Measurements from ENCODE around the gene FASLG.
A peak's percentile ranks its signal among the peaks of the same experiment; 100 is the strongest.
"Not testable (repeated sequence)": the region's sequence is repeated elsewhere in the genome, so short reads cannot be mapped to it uniquely, and the experiment has no call there.

FASLG gene

DNA sequence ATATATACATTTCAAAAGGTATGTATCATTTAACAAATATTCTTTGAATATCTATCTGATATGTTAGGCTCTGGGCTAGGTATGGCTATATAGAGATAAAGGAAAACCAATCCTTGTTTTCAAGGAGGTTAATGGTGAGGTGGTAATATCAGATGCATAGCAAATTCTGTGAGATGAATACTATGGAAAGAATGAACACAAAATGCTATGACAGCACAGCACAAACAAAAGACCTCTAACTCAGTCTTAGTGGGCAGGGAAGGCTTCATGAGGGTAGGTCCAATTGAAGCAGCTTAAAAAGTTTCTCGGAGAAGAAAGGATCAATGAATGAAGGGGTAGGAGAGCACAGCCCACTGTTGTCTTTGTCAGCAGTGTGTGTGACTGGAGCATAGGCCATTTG lies 27.2 kb downstream of the FASLG start:
- no peak for DNase-seq

DNA sequence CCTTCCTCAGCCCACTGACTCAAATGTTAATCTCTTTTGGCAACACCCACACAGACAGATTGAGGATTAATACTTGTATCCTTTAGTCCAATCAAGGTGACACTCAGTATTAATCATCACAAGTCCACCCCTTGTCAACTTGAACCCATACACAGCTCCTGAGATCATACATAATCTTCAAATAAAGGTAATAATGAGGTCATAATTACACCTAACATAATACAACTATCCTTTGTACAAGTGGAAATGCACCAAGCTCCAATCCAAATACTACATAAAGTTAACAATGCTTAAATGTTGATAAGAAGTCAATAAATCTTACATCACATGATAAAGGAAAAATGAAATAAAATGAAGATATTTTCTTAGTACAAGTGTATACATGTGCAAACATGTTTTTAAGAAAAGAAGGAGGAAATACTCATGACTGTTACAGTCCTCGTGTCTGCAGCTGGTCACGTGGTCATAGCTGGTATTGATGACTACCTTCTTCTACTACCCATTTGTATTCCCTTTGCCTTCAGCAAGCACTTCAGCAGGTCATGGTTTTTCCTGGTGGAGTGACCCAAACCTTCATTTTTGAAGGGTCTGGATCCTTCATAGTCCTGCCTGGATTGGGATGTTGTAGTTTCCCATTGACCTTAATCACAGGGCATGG lies 29.7 kb downstream of the FASLG start:
- not testable (repeated sequence) for DNase-seq

DNA sequence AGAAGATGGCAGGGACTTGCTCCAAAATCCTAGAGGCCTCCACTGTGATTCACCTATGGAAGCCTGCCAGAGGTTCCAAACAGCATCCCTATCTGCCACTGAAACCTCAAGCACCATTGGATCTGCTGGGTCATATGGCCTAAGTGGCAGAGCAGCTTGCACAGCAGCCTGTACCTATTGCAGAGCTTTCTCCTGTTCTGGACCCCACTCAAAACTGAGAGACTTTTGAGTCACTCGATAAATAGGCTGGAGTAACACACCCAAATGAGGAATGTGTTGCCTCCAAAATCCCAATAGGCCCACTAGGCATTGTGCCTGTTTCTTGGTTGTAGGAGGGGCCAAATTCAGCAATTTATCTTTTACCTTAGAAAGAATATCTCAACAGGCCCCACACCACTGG lies 32.0 kb downstream of the FASLG start:
- not testable (repeated sequence) for DNase-seq

DNA sequence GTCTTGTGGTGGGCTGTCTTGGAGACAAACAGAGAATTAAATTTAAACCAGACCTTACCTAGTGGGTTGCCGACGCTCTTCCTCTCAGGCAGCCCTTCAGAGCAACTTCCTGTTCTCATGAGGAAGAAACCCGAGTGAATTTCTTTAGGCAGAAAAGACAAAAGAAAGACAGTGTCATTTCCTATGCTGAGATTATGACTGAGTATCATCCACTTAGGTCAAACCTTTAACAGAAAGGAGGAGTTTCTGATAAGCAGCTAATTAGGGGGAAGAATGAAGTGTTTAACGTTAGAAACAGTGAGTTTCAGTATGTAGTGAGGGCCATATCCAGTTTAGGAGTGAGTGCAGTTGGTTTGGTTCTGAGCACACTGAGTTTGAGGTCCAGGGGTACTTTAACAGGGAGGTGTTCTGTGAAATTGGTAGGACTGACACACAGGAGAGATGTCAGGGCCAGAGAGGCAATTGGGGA lies 38.7 kb downstream of the FASLG start:
- DNase-seq, result peak; percentile 32 to 77 (median 56)

DNA sequence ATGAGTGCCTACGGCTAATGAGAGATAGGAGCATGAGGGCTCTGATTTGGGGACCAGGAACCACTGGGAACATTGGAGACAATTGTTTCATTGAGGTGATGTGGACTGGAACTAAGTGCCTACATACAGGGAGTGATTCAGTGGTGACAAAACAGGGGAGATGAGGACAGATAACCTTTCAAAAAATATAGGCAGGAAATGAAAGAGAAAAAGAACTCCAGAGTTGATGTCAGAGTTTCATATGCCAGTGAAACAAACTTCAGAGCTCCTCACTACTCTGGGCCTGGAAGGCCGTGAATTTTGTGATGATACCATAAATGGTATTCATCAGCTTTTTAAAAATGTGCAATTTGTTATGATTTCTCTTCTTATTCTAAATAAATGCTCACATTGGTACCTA lies 39.3 kb downstream of the FASLG start:
- peak in 1 of 4 experiments; percentile 10 for DNase-seq

DNA sequence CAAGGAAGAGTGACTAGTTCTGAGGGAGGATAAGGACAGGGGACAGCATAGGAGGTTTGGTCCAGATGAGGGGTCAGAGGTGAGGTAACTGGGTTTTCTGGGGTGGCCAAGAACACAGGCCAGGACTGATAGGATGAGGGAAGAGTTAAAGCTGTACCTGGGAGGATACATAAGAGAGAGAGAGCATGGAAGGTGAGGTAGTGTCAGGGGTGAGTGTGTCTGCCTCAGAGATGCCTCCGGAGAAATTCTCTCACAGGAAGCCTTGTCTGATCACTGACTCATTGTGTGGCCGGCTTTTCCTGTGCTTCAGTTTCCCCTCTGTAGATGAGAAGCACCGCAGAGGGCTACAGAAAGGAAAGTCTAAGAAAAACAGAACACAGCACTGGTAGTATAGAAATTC lies 40.2 kb downstream of the FASLG start:
- peak; percentile 37 to 61 (median 44) for DNase-seq

DNA sequence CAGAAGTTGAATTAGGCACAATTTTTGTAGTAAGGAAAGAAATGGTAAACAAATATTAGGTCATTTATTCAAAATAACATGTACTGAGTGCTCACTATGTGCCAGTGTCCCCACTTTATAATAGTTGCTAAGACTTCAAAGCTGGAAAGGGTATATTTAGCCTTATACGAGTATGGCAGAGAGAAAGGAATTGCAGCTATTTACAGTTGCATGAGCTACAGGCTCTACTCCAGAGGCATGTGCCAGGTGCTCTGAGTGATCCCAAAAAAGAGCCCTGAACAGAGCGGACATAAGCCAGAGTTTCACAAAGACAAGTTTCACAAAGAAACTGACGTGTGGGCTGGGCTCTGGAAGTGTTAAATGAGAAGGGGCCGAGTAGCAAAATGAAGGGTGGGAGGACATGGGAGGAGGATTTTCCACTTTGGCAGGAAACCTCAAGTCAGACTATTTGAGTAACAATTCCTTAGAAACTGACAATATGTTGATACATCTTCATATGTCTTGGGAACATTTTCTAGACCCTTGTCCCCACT lies 40.9 kb downstream of the FASLG start:
- no peak for DNase-seq

DNA sequence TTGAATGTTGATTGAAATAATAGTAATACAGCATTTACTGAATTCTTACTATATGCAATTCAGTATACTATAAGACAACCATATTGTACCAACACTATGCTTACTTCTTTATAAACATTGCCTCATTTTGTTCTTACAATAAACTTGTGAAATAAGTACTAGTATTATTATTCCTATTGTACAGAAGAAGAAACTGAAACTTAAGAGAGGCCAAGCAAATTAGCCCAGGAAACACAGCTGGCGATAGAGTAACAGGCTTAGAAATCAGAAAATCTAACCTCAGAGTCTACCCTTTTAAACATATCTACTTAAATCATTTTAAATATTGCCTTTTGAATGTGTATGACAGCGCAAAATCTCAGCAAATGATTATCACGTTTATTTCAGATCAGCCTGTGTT lies 41.7 kb downstream of the FASLG start:
- no peak for DNase-seq

DNA sequence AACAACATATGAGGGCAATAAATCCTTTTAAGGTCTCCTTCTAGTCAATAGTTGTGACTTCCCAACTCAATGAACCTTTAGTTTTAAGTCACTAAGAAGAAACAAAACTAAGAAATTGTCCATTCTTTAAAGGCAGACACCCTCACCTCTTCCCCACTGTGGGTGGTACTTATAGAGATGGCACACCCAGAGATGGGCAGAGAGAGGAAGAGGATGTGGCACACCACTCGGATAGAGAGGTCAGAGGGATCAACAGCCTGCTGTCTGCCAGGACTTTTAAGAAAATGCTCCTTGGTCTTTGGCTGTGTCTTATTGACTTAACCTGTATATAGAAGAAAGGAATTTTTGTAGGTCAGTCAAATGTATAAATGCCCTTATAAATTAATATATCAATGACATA lies 45.1 kb downstream of the FASLG start:
- no peak for DNase-seq

DNA sequence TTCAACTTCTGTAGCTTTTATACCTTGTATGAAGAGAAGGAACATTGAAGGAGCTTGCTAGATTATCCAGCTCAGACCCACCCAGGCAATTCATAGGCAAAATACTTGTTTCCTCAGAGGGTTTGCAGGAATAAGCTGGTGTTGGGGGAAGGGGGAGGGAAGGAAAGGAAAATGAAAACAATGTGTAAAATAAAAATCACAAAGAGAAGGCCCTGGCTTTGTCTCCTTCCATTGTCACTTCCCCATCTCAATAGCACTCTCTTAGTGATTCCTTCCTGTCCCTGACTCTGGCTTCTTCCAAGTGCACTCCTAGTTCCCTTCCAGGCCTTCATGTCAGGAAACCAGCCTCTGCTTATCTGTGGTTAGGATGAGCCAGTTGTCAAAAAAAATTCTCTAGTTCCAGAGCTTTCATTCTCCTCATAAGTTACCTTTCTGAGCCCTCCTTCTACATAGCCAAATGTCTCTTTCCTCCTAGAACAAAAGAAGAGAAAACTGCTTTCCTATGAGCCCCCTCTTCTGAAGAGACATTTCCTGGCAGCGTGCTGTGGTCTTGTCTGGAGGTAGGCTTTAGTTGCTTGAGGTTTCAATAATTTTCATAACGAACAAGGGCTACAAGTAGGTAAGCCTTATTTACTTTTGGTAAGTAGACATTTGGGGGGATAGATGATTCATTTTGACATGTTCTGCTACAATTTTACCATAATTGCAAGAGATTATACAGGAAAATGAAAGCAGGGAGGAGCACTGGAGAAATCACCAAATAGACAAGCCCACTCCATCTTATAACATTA lies 45.7 kb downstream of the FASLG start:
- DNase-seq, result peak in 3 of 4 experiments; percentile 20 to 42 (median 30)

DNA sequence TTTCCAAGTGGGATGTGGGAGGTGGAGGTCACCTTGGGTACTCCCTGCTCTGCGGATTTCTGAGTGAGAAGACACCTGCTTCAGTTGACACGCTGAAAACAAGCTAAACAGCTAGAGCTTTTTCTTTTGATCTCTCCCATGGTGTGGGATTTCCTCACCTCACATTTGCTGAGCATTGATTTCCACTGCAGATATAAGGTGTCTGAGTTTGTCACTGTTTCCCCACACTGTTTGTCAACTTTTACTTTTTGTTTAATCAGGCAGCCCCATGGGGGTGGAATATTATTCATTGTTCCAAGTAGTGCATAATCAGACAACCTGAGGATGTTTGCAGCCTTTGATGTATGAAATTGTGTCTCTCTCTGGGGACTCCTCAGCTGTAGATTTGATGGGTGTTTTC lies 49.5 kb downstream of the FASLG start:
- no peak for DNase-seq

DNA sequence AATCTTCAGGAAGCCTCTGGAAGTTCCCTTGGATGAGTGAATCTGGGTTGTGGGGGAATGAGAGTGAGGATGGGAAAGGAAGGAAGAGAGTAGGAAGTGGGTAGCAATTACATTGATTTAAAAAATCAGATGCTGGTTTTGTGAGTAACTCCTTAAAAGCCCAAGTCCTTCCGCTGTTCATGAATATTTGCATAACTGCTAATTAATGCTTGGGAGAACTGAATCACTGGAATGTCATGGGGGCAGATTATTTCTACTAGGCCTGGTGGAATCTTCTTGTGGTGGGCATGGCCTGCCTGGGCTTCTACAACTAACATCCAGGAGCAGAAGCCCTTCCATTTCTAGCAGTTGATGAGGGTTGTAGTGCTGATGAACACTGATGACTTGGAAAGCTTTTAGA lies 52.7 kb downstream of the FASLG start:
- no peak for DNase-seq

DNA sequence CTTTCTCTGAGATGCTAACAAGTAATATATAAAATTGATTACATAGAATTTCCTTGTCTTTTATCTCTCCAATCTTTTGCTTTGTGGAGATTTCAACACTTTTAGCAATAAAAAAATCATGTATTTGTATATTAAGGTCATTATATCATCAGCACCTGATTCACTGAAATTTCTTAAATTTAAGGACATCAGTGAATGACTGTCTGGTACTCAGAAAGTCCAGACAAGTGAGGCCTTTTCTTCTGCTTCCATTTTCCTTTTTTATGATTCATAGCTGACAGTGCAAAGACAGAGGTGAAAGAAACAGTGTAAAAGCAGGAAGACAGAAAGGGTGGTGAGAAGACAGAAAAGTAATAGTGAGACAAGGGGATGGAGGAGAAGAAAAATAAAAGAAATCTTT lies 54.6 kb downstream of the FASLG start:
- DNase-seq, result no peak
